Vagina (tissue), 2 donors: ENCODE results near the gene USF1.

Experiments
- POLR2A ChIP-seq, 2 donors: fragments of 450-650 bp; IDR thresholded peaks; one replicate each; pipeline ENCODE4 v1.6.1; 2017; ENCODE audit warnings: antibody characterized with exemption in 2 of 2, mild to moderate bottlenecking in 2 of 2, moderate library complexity in 2 of 2
- POLR2AphosphoS5 ChIP-seq, 2 donors: sonication (generic); formaldehyde crosslinking; IDR thresholded peaks; one replicate each; pipeline ENCODE4 v1.9.0; 2017; ENCODE audit warnings: antibody characterized with exemption in 2 of 2, mild to moderate bottlenecking in 2 of 2, low read depth in 1 of 2; ENCODE audit not compliant: insufficient read depth in 1 of 2
- TF ChIP-seq, protein P1 (sequence below), 3 experiments: fragments of 450-650 bp in 2 of 3; fragments of 200-600 bp in 1 of 3; sonication (generic) in 1 of 3; IDR thresholded peaks; one replicate each; pipeline ENCODE4 v1.5.1; 2017 to 2019; ENCODE audit warnings: antibody characterized with exemption in 3 of 3, mild to moderate bottlenecking in 2 of 3, moderate library complexity in 2 of 3

DNA sequence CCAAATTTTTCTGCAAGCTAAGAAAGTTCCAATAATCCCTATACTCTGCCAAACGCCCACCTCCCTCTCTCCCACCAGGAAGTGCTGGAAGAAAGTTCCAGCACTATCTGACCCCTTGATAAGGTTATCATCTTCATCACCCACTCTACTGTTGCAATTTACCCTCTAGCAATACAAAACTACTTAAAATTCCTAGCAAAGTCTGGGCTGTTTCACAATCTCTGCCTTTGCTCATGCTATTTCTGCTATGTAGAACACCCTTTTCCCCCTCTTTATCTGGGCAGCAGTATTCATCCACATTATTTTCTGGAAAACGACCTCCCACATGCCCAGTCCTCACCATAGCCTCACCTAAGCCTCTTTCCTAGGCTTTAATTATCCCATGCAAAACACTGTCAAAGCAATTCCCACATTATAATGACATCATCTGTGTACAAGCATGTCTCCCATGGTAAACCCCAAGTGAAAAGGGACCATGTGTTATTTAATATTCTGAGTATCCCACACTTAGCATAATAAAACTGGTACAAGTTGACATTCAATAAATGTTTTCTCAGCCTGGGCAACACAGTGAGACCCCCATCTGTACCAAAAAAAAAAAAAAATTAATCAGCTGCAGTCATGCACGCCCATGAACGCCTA lies 36.8 kb downstream of the USF1 start:
- TF ChIP-seq, protein P1, sequence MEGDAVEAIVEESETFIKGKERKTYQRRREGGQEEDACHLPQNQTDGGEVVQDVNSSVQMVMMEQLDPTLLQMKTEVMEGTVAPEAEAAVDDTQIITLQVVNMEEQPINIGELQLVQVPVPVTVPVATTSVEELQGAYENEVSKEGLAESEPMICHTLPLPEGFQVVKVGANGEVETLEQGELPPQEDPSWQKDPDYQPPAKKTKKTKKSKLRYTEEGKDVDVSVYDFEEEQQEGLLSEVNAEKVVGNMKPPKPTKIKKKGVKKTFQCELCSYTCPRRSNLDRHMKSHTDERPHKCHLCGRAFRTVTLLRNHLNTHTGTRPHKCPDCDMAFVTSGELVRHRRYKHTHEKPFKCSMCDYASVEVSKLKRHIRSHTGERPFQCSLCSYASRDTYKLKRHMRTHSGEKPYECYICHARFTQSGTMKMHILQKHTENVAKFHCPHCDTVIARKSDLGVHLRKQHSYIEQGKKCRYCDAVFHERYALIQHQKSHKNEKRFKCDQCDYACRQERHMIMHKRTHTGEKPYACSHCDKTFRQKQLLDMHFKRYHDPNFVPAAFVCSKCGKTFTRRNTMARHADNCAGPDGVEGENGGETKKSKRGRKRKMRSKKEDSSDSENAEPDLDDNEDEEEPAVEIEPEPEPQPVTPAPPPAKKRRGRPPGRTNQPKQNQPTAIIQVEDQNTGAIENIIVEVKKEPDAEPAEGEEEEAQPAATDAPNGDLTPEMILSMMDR (IDR thresholded peaks at IDR 0.05): no peak
- TF ChIP-seq POLR2A (IDR thresholded peaks at IDR 0.05) (no peak), POLR2AphosphoS5 (IDR thresholded peaks at IDR 0.05; ENCODE audit: insufficient read depth in 1 of 2, low read depth in 1 of 2) (no peak)
